Measurements from ENCODE around the gene MSL1. TPM values are rescaled to one million over a fixed set of nuclear protein-coding genes. Genes with fewer than 3 reads are reported as not detected.

The MSL1 gene
- total RNA-seq, 4 donors from 2014 or later = 86.3 to 207 (median 117) TPM

- TF ChIP-seq CTCF (IDR thresholded peaks at IDR 0.05) (no peak), POLR2A (IDR thresholded peaks at IDR 0.05) (no peak)
- H3K9me3 ChIP-seq = no peaks in the 10 kb centered on the region
Measured at GRCh38 chr17:40178021-40178601, 56.3 kb downstream of the MSL1 start.

GRCh38 chr17:40178660-40179059, 56.9 kb downstream of the MSL1 start:
- Histone ChIP-seq H3K4me1 (peaks cover 0 to 34% (median 14%) of the 10 kb centered on the region in 4 donors), H3K27ac (peak overlapping the region in 3 of 4 donors; percentile 89 to 96 (median 91)), H3K36me3 (peaks cover 0 to 6% (median 0%) of the 10 kb centered on the region in 3 donors), H3K27me3 (no peaks in the 10 kb centered on the region), H3K4me3 (peak overlapping the region in 3 of 4 donors; percentile 51 to 74 (median 66)), H3K9me3 (no peaks in the 10 kb centered on the region)
- no peak for TF ChIP-seq POLR2A (IDR thresholded peaks at IDR 0.05)
- no peak for TF ChIP-seq CTCF (IDR thresholded peaks at IDR 0.05)
- DNase-seq = peak in 1 of 3 donors; percentile 57

More at GRCh38 chr17:40178021-40178601, 56.3 kb downstream of the MSL1 start:
- Histone ChIP-seq H3K27ac (peak overlapping the region in 3 of 4 donors; percentile 89 to 96 (median 91)), H3K4me3 (peak overlapping the region; percentile 51 to 74 (median 62)), H3K36me3 (peaks cover 0 to 6% (median 0%) of the 10 kb centered on the region in 3 donors), H3K4me1 (peaks cover 0 to 34% (median 14%) of the 10 kb centered on the region in 4 donors), H3K27me3 (no peaks in the 10 kb centered on the region)
- DNase-seq = peak in 1 of 3 donors; percentile 64

- H3K4me3 ChIP-seq = peak overlapping the region in 2 of 4 donors; percentile 66 to 74
- H3K27me3 ChIP-seq = no peaks in the 10 kb centered on the region
- no peak for TF ChIP-seq CTCF (IDR thresholded peaks at IDR 0.05)
- peak in 1 of 2 donors; percentile 45 for TF ChIP-seq POLR2A (IDR thresholded peaks at IDR 0.05)
- no peaks in the 10 kb centered on the region for H3K9me3 ChIP-seq
- H3K27ac ChIP-seq = peak overlapping the region in 3 of 4 donors; percentile 89 to 96 (median 91)
- no peak for DNase-seq
- peaks cover 0 to 34% (median 14%) of the 10 kb centered on the region in 4 donors for H3K4me1 ChIP-seq
- no peaks in the 10 kb centered on the region for H3K36me3 ChIP-seq
Measured at GRCh38 chr17:40179923-40180659, 58.3 kb downstream of the MSL1 start.

GRCh38 chr17:40180694-40181093, 58.9 kb downstream of the MSL1 start:
- Histone ChIP-seq H3K27me3 (no peaks in the 10 kb centered on the region), H3K4me3 (peak overlapping the region in 2 of 4 donors; percentile 35 to 66), H3K4me1 (peaks cover 0 to 34% (median 14%) of the 10 kb centered on the region in 4 donors), H3K9me3 (no peaks in the 10 kb centered on the region), H3K36me3 (no peaks in the 10 kb centered on the region), H3K27ac (peak overlapping the region in 3 of 4 donors; percentile 89 to 96 (median 91))
- no peak for TF ChIP-seq CTCF (IDR thresholded peaks at IDR 0.05)
- peak; percentile 95 to 98 for TF ChIP-seq POLR2A (IDR thresholded peaks at IDR 0.05)
- DNase-seq = peak in 2 of 3 donors; percentile 92 to 94

- Histone ChIP-seq H3K27ac (peak overlapping the region in 3 of 4 donors; percentile 67 to 96 (median 91)), H3K4me1 (peaks cover 0 to 30% (median 14%) of the 10 kb centered on the region in 4 donors), H3K27me3 (no peaks in the 10 kb centered on the region), H3K36me3 (no peaks in the 10 kb centered on the region), H3K9me3 (no peaks in the 10 kb centered on the region), H3K4me3 (peak overlapping the region in 2 of 4 donors; percentile 20 to 35)
- TF ChIP-seq CTCF (IDR thresholded peaks at IDR 0.05) (no peak), POLR2A (IDR thresholded peaks at IDR 0.05) (no peak)
- no peak for DNase-seq
Measured at GRCh38 chr17:40181205-40181604, 59.4 kb downstream of the MSL1 start.

Measured in Peyer's patch (tissue), 4 donors.